ENCODE measurements around the gene DUSP22. TPM values are rescaled to one million over a fixed set of nuclear protein-coding genes. Genes with fewer than 3 reads are reported as not detected.

DUSP22 gene
- polyA plus RNA-seq, 1 experiment, result 9.8 TPM

- POLR2A ChIA-PET, result no interaction called here
- CTCF ChIA-PET, result no interaction called here
Measured at GRCh38 chr6:338815-339262, 46.6 kb downstream of the DUSP22 start.

GRCh38 chr6:339480-339879, 47.2 kb downstream of the DUSP22 start:
- ChIA-PET POLR2A (no interaction called here), CTCF (no interaction called here)
- H3K4me3 ChIP-seq (ENCODE audit: low read depth, low read length), result no peak overlapping the region
- TF ChIP-seq CTCF (IDR thresholded peaks at IDR 0.05; ENCODE audit: insufficient read depth, low read depth, low read length), result no peak
- H3K27me3 ChIP-seq (ENCODE audit: control insufficient read depth, insufficient read depth, low read length), result no peaks in the 10 kb centered on the region
- no peak for DNase-seq (ENCODE audit: low read depth)
- no peaks in the 10 kb centered on the region for H3K36me3 ChIP-seq (ENCODE audit: control insufficient read depth, insufficient read depth, low read length)

More at GRCh38 chr6:338815-339262, 46.6 kb downstream of the DUSP22 start:
- no peak for DNase-seq (ENCODE audit: low read depth)
- H3K27me3 ChIP-seq (ENCODE audit: control insufficient read depth, insufficient read depth, low read length), result no peaks in the 10 kb centered on the region
- no peaks in the 10 kb centered on the region for H3K36me3 ChIP-seq (ENCODE audit: control insufficient read depth, insufficient read depth, low read length)
- no peak overlapping the region for H3K4me3 ChIP-seq (ENCODE audit: low read depth, low read length)
- no peak for TF ChIP-seq CTCF (IDR thresholded peaks at IDR 0.05; ENCODE audit: insufficient read depth, low read depth, low read length)

- no peaks in the 10 kb centered on the region for H3K36me3 ChIP-seq (ENCODE audit: control insufficient read depth, insufficient read depth, low read length)
- no peak for DNase-seq (ENCODE audit: low read depth)
- H3K4me3 ChIP-seq (ENCODE audit: low read depth, low read length), result no peak overlapping the region
- no peaks in the 10 kb centered on the region for H3K27me3 ChIP-seq (ENCODE audit: control insufficient read depth, insufficient read depth, low read length)
- TF ChIP-seq CTCF (IDR thresholded peaks at IDR 0.05; ENCODE audit: insufficient read depth, low read depth, low read length), result no peak
- CTCF ChIA-PET, result interaction anchor here (0.6 kb wide), 1 partner anchor 18 kb away, joined by 3 read pairs; no protein-coding TSS in a partner anchor
- POLR2A ChIA-PET, result no interaction called here
Measured at GRCh38 chr6:340186-340955, 48.1 kb downstream of the DUSP22 start.

GRCh38 chr6:340991-341827, 48.9 kb downstream of the DUSP22 start:
- CTCF ChIA-PET, result no interaction called here
- DNase-seq (ENCODE audit: low read depth), result no peak
- POLR2A ChIA-PET, result no interaction called here

More at GRCh38 chr6:340991-341827, 48.9 kb downstream of the DUSP22 start:
- Histone ChIP-seq H3K4me3 (ENCODE audit: low read depth, low read length) (no peak overlapping the region), H3K27me3 (ENCODE audit: control insufficient read depth, insufficient read depth, low read length) (no peaks in the 10 kb centered on the region), H3K36me3 (ENCODE audit: control insufficient read depth, insufficient read depth, low read length) (no peaks in the 10 kb centered on the region)
- TF ChIP-seq CTCF (IDR thresholded peaks at IDR 0.05; ENCODE audit: insufficient read depth, low read depth, low read length), result no peak

All from BJ (cell line).